ENCODE data around the gene TBCK. TPM values are rescaled to one million over a fixed set of nuclear protein-coding genes. Genes with fewer than 3 reads are reported as not detected.

Gene TBCK
- total and polyA plus RNA-seq, 2 of the 13 experiments (the other 11 are each of a cell fraction or from before 2014, with no cell fraction given): 51.0 to 62.4 TPM

DNA sequence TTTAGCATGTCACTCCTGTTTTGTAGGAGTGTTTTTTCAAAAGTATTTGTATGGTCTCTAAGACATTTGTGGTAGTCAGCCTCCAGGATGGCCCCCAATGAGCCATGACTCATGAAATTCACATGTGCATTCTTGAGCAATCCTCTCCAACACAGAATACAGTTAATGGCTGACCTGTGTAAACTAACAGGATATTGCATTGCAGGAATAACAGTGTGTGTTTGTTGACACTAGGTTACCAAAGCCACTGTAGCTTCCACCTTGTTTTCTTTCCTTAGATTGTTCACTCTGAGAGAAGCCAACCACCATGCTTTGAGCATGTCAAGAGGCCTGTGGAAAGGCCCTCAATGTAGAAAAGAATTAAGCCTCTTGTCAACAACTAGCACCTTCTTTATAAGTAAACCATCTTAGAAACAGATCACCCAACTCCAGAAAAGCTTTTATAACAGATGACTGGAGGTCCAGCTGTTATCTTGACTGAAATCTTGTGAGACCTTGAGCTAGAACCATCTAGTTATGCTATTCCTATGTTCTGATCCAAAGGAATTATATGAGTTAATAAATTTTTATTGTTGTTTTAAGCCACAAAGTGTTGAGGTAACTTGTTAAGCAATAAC lies 28.5 kb downstream of the TBCK start (continued):
- TF ChIP-seq, protein P1, sequence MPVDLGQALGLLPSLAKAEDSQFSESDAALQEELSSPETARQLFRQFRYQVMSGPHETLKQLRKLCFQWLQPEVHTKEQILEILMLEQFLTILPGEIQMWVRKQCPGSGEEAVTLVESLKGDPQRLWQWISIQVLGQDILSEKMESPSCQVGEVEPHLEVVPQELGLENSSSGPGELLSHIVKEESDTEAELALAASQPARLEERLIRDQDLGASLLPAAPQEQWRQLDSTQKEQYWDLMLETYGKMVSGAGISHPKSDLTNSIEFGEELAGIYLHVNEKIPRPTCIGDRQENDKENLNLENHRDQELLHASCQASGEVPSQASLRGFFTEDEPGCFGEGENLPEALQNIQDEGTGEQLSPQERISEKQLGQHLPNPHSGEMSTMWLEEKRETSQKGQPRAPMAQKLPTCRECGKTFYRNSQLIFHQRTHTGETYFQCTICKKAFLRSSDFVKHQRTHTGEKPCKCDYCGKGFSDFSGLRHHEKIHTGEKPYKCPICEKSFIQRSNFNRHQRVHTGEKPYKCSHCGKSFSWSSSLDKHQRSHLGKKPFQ (CRISPR knock-in tag; IDR thresholded peaks at IDR 0.05; ENCODE audit: insufficient replicate concordance): peak; percentile 31
- TF ChIP-seq SMYD3 (CRISPR knock-in tag; IDR thresholded peaks at IDR 0.05) (0 out of 2 replicates have a peak, but pooled peaks have one; percentile 24), NONO (IDR thresholded peaks at IDR 0.05) (no peak), NONO (CRISPR knock-in tag; conservative IDR thresholded peaks at IDR 0.05) (peak; percentile 61; the same call in 1 of the 2 replicates), ZBTB3 (CRISPR knock-in tag; IDR thresholded peaks at IDR 0.05; ENCODE audit: borderline replicate concordance, low read depth) (0 out of 2 replicates have a peak, but pooled peaks have one; percentile 53), ZNF205 (CRISPR knock-in tag; IDR thresholded peaks at IDR 0.05) (peak; percentile 79), ZNF772 (CRISPR knock-in tag; IDR thresholded peaks at IDR 0.05) (peak; percentile 23; the same call in 1 of the 2 replicates), ZMAT3 (CRISPR knock-in tag; conservative IDR thresholded peaks at IDR 0.05) (0 out of 2 replicates have a peak, but pooled peaks have one; percentile 38), SATB2 (CRISPR knock-in tag; IDR thresholded peaks at IDR 0.05) (peak; percentile 81), MAFF (IDR thresholded peaks at IDR 0.05; ENCODE audit: low read depth, low read length) (peak; percentile 83), FOXO1 (CRISPR knock-in tag; IDR thresholded peaks at IDR 0.05) (peak; percentile 98), CEBPG (CRISPR knock-in tag; IDR thresholded peaks at IDR 0.05) (peak; percentile 99), MAFK (conservative IDR thresholded peaks at IDR 0.05 in 1 of 2, IDR thresholded peaks at IDR 0.05 in 1 of 2; ENCODE audit: low read length in 2 of 2) (peak; percentile 75 to 81), BORCS8-MEF2B (CRISPR knock-in tag; IDR thresholded peaks at IDR 0.05) (no peak), ZNF678 (CRISPR knock-in tag; IDR thresholded peaks at IDR 0.05) (no peak), EP300 (IDR thresholded peaks at IDR 0.05; ENCODE audit: low read depth in 2 of 2, low read length in 2 of 2) (peak; percentile 88 to 98), EP300 (CRISPR knock-in tag; IDR thresholded peaks at IDR 0.05; ENCODE audit: borderline replicate concordance) (peak; percentile 95), BHLHE40 (IDR thresholded peaks at IDR 0.05; ENCODE audit: low read length) (peak; percentile 60; the same call in 1 of the 2 replicates), SMAD3 (CRISPR knock-in tag; IDR thresholded peaks at IDR 0.05) (peak; percentile 98), CBX5 (CRISPR knock-in tag; IDR thresholded peaks at IDR 0.05; ENCODE audit: borderline replicate concordance) (peak; percentile 81), TBX2 (CRISPR knock-in tag; IDR thresholded peaks at IDR 0.05; ENCODE audit: borderline replicate concordance) (peak; percentile 66), KMT2A (CRISPR knock-in tag; IDR thresholded peaks at IDR 0.05) (peak; percentile 53; the same call in 1 of the 2 replicates)
- TF ChIP-seq, protein P2, sequence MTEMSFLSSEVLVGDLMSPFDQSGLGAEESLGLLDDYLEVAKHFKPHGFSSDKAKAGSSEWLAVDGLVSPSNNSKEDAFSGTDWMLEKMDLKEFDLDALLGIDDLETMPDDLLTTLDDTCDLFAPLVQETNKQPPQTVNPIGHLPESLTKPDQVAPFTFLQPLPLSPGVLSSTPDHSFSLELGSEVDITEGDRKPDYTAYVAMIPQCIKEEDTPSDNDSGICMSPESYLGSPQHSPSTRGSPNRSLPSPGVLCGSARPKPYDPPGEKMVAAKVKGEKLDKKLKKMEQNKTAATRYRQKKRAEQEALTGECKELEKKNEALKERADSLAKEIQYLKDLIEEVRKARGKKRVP (CRISPR knock-in tag; IDR thresholded peaks at IDR 0.05): peak in 1 of 2 experiments; percentile 96; a peak in 2 of 4 replicates
- TF ChIP-seq, protein P3, sequence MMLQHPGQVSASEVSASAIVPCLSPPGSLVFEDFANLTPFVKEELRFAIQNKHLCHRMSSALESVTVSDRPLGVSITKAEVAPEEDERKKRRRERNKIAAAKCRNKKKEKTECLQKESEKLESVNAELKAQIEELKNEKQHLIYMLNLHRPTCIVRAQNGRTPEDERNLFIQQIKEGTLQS (CRISPR knock-in tag; IDR thresholded peaks at IDR 0.05): peak; percentile 86
- TF ChIP-seq, protein P4, sequence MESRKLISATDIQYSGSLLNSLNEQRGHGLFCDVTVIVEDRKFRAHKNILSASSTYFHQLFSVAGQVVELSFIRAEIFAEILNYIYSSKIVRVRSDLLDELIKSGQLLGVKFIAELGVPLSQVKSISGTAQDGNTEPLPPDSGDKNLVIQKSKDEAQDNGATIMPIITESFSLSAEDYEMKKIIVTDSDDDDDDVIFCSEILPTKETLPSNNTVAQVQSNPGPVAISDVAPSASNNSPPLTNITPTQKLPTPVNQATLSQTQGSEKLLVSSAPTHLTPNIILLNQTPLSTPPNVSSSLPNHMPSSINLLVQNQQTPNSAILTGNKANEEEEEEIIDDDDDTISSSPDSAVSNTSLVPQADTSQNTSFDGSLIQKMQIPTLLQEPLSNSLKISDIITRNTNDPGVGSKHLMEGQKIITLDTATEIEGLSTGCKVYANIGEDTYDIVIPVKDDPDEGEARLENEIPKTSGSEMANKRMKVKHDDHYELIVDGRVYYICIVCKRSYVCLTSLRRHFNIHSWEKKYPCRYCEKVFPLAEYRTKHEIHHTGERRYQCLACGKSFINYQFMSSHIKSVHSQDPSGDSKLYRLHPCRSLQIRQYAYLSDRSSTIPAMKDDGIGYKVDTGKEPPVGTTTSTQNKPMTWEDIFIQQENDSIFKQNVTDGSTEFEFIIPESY (CRISPR knock-in tag; IDR thresholded peaks at IDR 0.05): peak; percentile 73
